ENCODE measurements around the gene NAALADL2. TPM values are rescaled to one million over a fixed set of nuclear protein-coding genes. Genes with fewer than 3 reads are reported as not detected.

NAALADL2 gene
- total RNA-seq, 4 donors from 2014 or later = 7.0 to 34.7 (median 18.4) TPM

DNA sequence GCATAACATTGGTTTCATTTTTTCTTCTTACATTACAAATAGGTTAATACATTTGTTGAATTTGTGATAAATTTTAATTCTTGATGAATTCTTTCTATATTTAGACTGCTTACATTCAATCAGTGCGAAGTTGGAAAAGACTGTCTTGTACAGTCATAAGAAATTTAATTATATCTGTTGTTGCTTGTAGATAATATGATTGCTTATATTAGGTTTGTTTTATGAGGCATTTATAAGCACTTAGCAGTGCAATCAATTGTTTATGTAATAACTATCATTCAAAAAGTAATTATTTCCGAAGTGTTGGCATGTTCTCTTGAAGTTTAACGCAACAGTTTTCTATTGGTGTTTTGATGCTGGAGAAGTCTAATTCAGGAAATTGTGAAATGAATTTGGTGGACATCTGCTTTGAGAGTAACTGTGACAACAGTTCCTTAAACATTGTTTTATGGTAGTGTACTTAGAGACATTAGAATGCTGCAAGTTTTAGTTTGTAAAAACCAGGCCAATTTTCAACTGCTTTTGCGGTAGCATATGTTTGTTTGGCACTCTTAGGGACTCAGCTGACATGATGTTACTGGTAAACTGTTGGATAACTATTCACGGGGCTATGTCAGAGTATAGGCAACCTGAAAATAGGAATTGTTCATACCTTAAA is 99.7 kb downstream of the NAALADL2 start:
- H3K4me3 ChIP-seq = no peak overlapping the region
- DNase-seq = no peak

GRCh38 chr3:174959556-174960065 is 100.5 kb downstream of the NAALADL2 start:
- TF ChIP-seq POLR2A (IDR thresholded peaks at IDR 0.05) = no peak
- no peak for TF ChIP-seq CTCF (IDR thresholded peaks at IDR 0.05)
- no peaks in the 10 kb centered on the region for H3K9me3 ChIP-seq
- no peak overlapping the region for H3K27ac ChIP-seq
- no peaks in the 10 kb centered on the region for H3K36me3 ChIP-seq
- no peak for DNase-seq
- H3K4me3 ChIP-seq = no peak overlapping the region
- no peaks in the 10 kb centered on the region for H3K4me1 ChIP-seq
- no peaks in the 10 kb centered on the region for H3K27me3 ChIP-seq

More for the DNA sequence above, 99.7 kb downstream of the NAALADL2 start:
- TF ChIP-seq POLR2A (IDR thresholded peaks at IDR 0.05) (no peak), CTCF (IDR thresholded peaks at IDR 0.05) (no peak)
- Histone ChIP-seq H3K4me1 (no peaks in the 10 kb centered on the region), H3K9me3 (no peaks in the 10 kb centered on the region), H3K36me3 (no peaks in the 10 kb centered on the region), H3K27me3 (no peaks in the 10 kb centered on the region), H3K27ac (no peak overlapping the region)

GRCh38 chr3:174960898-174961297 is 101.8 kb downstream of the NAALADL2 start:
- no peak overlapping the region for H3K27ac ChIP-seq
- DNase-seq = no peak
- H3K27me3 ChIP-seq = no peaks in the 10 kb centered on the region
- H3K4me3 ChIP-seq = no peak overlapping the region
- TF ChIP-seq CTCF (IDR thresholded peaks at IDR 0.05) (no peak), POLR2A (IDR thresholded peaks at IDR 0.05) (no peak)
- H3K9me3 ChIP-seq = no peaks in the 10 kb centered on the region
- H3K4me1 ChIP-seq = no peaks in the 10 kb centered on the region
- H3K36me3 ChIP-seq = no peaks in the 10 kb centered on the region

DNA sequence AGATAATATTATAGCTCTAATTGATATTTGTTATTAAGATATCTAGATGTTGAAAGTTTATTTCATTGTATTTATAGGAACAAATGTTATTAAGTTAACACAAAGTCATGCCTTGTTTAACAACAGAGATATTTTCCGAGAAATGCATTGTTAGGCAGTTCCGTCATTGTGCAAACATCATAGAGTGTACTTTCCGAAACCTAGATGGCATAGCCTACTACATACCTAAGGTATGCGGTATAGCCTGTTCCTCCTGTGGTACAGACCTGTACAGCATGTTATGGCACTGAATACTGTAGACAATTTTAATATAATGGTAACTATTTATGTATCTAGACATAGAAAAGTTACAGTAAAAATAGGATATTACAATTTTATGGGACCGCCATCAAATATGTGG is 114.3 kb downstream of the NAALADL2 start:
- no peaks in the 10 kb centered on the region for H3K9me3 ChIP-seq
- DNase-seq = no peak
- H3K27me3 ChIP-seq = no peaks in the 10 kb centered on the region
- no peaks in the 10 kb centered on the region for H3K4me1 ChIP-seq
- no peaks in the 10 kb centered on the region for H3K36me3 ChIP-seq
- H3K27ac ChIP-seq = no peak overlapping the region
- H3K4me3 ChIP-seq = no peak overlapping the region
- TF ChIP-seq POLR2A (IDR thresholded peaks at IDR 0.05) (no peak), CTCF (IDR thresholded peaks at IDR 0.05) (no peak)

- no peaks in the 10 kb centered on the region for H3K27me3 ChIP-seq
These were observed 127.6 kb downstream of the NAALADL2 start for GRCh38 chr3:174986685-174987084.

More at GRCh38 chr3:174986685-174987084, 127.6 kb downstream of the NAALADL2 start:
- DNase-seq = no peak
- H3K4me3 ChIP-seq = no peak overlapping the region
- H3K9me3 ChIP-seq = no peaks in the 10 kb centered on the region
- H3K36me3 ChIP-seq = no peaks in the 10 kb centered on the region
- H3K27ac ChIP-seq = no peak overlapping the region
- H3K4me1 ChIP-seq = no peaks in the 10 kb centered on the region
- TF ChIP-seq POLR2A (IDR thresholded peaks at IDR 0.05) = no peak
- TF ChIP-seq CTCF (IDR thresholded peaks at IDR 0.05) = no peak
